ENCODE measurements around the gene ZIM2. TPM values are rescaled to one million over a fixed set of nuclear protein-coding genes. Genes with fewer than 3 reads are reported as not detected.

ZIM2 gene
- total RNA-seq, 4 donors from 2014 or later, result 0.16 to 2.2 (median 1.2) TPM; not detected in 1

GRCh38 chr19:56811480-56811879 is 29.0 kb downstream of the ZIM2 start:
- in situ Hi-C loops (cut with MboI; ENCODE audit: low pct_ligation_motif_present in 1 of 4, low pct_unique_long_range_greater_than_20kb in 1 of 4, low sequenced_read_pairs in 3 of 4), result no loop called here
- intact Hi-C loops (cut with DNase I; ENCODE audit: low total_unique reads), result no loop called here
- DNase-seq, result no peak
- no peak overlapping the region for H3K27ac ChIP-seq
- no peak overlapping the region for H3K4me3 ChIP-seq
- 65 to 83% methylated on average over 6 of the region's 6 CpGs for WGBS, 2 donors (ENCODE audit: low coverage in 1 of 2)
- H3K36me3 ChIP-seq, result no peaks in the 10 kb centered on the region
- H3K27me3 ChIP-seq, result no peaks in the 10 kb centered on the region
- TF ChIP-seq EP300 (IDR thresholded peaks at IDR 0.05; ENCODE audit: low read depth), result no peak
- TF ChIP-seq CTCF (IDR thresholded peaks at IDR 0.05), result no peak
- no peak for TF ChIP-seq POLR2A (IDR thresholded peaks at IDR 0.05)
- no peak for TF ChIP-seq POLR2AphosphoS5 (IDR thresholded peaks at IDR 0.05)
- peaks cover under 1 to 3% of the 10 kb centered on the region in 2 donors for H3K9me3 ChIP-seq
- no peaks in the 10 kb centered on the region for H3K4me1 ChIP-seq

- Histone ChIP-seq H3K27ac (no peak overlapping the region), H3K4me3 (no peak overlapping the region), H3K36me3 (no peaks in the 10 kb centered on the region), H3K9me3 (peaks cover 6 to 9% of the 10 kb centered on the region in 2 donors), H3K27me3 (no peaks in the 10 kb centered on the region), H3K4me1 (no peaks in the 10 kb centered on the region)
- WGBS, 2 donors (ENCODE audit: low coverage in 1 of 2), result 87 to 100% methylated on average over 1 of the region's 1 CpG
- no peak for TF ChIP-seq POLR2A (IDR thresholded peaks at IDR 0.05)
- TF ChIP-seq EP300 (IDR thresholded peaks at IDR 0.05; ENCODE audit: low read depth), result no peak
- TF ChIP-seq POLR2AphosphoS5 (IDR thresholded peaks at IDR 0.05), result no peak
- TF ChIP-seq CTCF (IDR thresholded peaks at IDR 0.05), result no peak
- intact Hi-C loops (cut with DNase I; ENCODE audit: low total_unique reads), result no loop called here
- no peak for DNase-seq
- in situ Hi-C loops (cut with MboI; ENCODE audit: low pct_ligation_motif_present in 1 of 4, low pct_unique_long_range_greater_than_20kb in 1 of 4, low sequenced_read_pairs in 3 of 4), result no loop called here
These were observed 30.3 kb downstream of the ZIM2 start for GRCh38 chr19:56810260-56810659.

DNA sequence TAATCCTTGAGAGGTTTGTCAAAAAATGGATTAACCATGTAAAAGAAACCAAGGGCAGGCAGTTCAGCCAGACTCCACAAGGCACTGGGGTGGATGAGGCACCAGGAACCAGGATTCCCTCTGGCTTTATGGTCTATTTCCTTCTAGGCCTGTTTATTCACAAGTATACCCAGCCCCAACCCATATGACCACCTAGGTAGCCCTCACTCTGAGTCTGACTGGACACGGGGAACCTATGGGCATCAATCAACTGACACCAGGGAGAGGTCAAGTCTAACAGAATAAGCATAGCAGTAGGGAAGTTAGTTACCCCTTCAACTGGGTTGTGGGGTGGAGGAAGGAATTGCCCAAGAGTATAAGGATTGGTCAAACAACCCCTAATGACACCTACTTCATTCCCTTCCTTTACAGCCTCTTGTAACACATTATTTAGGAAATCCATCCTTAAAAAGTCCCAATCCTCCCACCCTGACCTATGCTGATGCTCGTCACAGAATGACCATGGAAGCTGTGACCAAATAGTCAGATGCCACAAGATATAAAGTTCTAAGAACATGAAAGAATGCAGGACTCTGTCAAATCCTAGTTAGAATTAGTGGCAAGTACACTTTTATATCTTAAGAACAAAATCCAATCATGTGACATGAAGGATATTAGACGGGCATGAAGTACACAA is 31.7 kb downstream of the ZIM2 start:
- DNase-seq, result no peak
- H3K27ac ChIP-seq, result no peak overlapping the region
- H3K4me3 ChIP-seq, result no peak overlapping the region
- intact Hi-C loops (cut with DNase I; ENCODE audit: low total_unique reads) (no loop called here), in situ Hi-C loops (cut with MboI; ENCODE audit: low pct_ligation_motif_present in 1 of 4, low pct_unique_long_range_greater_than_20kb in 1 of 4, low sequenced_read_pairs in 3 of 4) (no loop called here)
- H3K4me1 ChIP-seq, result no peaks in the 10 kb centered on the region
- TF ChIP-seq EP300 (IDR thresholded peaks at IDR 0.05; ENCODE audit: low read depth) (no peak), CTCF (IDR thresholded peaks at IDR 0.05) (no peak), POLR2AphosphoS5 (IDR thresholded peaks at IDR 0.05) (no peak), POLR2A (IDR thresholded peaks at IDR 0.05) (no peak)
- H3K9me3 ChIP-seq, result peaks cover 9 to 10% of the 10 kb centered on the region in 2 donors
- H3K27me3 ChIP-seq, result no peaks in the 10 kb centered on the region
- H3K36me3 ChIP-seq, result no peaks in the 10 kb centered on the region
- 79 to 100% methylated on average over 1 to 3 of the region's 3 CpGs for WGBS, 2 donors (ENCODE audit: low coverage in 1 of 2)

DNA sequence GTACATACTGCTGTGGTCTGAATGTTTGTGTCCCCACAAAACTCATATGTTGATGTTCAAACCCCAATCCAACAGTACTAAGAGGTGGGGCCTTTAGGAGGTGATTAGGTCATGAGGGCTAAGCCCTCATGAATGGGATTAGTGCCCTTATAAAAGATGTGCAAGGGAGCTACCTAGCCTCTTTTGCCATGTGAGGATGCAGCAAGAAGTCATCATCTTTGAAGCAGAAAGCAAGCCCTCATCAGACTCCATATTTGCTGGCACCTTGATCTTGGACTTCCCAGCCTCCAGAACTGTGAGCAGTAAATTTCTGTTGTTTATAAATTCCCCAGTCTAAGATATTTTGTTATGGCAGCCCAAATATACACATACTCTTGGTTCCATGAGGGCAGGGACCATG is 33.9 kb downstream of the ZIM2 start:
- in situ Hi-C loops (cut with MboI; ENCODE audit: low pct_ligation_motif_present in 1 of 4, low pct_unique_long_range_greater_than_20kb in 1 of 4, low sequenced_read_pairs in 3 of 4), result no loop called here
- H3K27me3 ChIP-seq, result no peaks in the 10 kb centered on the region
- intact Hi-C loops (cut with DNase I; ENCODE audit: low total_unique reads), result no loop called here
- no peak overlapping the region for H3K27ac ChIP-seq
- H3K4me3 ChIP-seq, result no peak overlapping the region
- DNase-seq, result no peak
- no peaks in the 10 kb centered on the region for H3K36me3 ChIP-seq
- no peaks in the 10 kb centered on the region for H3K4me1 ChIP-seq
- H3K9me3 ChIP-seq, result peaks cover 15 to 16% of the 10 kb centered on the region in 2 donors
- TF ChIP-seq POLR2A (IDR thresholded peaks at IDR 0.05) (no peak), EP300 (IDR thresholded peaks at IDR 0.05; ENCODE audit: low read depth) (no peak), CTCF (IDR thresholded peaks at IDR 0.05) (no peak)

All from transverse colon (tissue), 4 donors.